Measurements from ENCODE around the gene USP15.
"Not testable (repeated sequence)": the region's sequence is repeated elsewhere in the genome, so short reads cannot be mapped to it uniquely, and the experiment has no call there.

The USP15 gene

GRCh38 chr12:62335057-62335456 lies 74.9 kb downstream of the USP15 start:
- DNase-seq, result no peak

GRCh38 chr12:62335796-62336195 lies 75.6 kb downstream of the USP15 start:
- no peak for DNase-seq

DNA sequence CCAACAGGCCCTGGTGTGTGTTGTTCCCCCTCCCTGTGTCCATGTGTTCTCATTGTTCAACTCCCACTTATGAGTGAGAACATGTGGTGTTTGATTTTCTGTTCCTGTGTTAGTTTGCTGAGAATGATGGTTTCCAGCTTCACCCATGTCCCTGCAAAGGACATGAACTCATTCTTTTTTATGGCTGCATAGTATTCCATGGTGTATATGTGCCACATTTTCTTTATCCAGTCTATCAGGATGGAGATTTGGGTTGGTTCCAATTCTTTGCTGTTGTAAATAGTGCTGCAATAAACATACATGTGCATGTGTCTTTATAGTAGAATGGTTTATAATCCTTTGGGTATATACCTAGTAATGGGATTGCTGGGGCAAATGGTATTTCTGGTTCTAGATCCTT lies 77.4 kb downstream of the USP15 start:
- not testable (repeated sequence) for DNase-seq

- not testable (repeated sequence) for DNase-seq
Observed at GRCh38 chr12:62342614-62343303, 82.6 kb downstream of the USP15 start.

DNA sequence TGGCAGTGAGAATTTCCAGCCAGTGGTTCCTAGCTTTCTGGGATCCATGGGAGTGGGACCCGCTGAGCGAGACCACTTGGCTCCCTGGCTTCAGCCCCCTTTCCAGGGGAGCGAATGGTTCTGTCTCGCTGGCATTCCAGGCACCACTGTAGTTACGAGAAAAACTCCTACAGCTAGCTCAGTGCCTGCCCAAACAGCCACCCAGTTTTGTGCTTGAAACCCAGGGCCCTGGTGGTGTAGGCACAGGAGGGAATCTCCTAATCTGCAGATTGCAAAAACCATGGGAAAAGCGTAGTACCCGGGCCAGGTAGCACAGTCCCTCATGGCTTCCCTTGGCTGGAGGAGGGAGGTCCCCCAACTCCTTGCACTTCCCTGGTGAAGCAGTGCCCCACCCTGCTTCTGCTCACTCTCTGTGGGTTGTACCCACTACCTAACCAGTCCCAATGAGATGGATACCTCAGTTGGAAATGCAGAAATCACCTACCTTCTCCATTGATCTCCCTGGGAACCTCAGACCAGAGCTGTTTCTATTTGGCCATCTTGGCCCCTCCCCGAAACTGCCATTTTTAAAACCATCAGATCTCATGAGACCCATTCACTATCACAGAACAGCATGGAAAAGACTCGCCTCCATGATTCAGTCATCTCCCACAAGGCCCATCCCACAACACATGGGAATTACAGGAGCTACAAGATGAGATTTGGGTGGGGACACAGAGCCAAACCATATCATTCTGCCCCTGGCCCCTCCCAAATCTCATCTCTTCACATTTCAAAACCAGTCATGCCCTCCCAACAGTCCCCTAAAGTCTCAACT lies 83.3 kb downstream of the USP15 start:
- not testable (repeated sequence) for DNase-seq

GRCh38 chr12:62344731-62345556 lies 84.7 kb downstream of the USP15 start:
- not testable (repeated sequence) for DNase-seq

DNA sequence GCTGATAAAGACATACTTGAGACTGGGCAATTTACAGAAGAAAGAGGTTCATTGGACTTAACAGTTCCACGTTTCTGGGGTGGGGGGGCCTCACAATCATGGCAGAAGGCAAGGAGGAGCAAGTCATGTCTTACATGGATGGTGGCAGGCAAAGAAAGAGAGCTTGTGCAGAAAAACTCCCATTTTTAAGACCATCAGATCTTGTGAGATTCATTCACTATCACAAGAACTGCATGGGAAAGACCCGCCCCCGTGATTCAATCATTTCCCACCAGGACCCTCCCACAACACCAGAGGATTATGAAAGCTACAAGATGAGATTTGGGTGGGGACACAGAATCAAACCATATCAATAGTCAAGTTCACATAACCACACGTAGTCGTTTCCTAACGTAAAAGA lies 85.5 kb downstream of the USP15 start:
- no peak for DNase-seq

DNA sequence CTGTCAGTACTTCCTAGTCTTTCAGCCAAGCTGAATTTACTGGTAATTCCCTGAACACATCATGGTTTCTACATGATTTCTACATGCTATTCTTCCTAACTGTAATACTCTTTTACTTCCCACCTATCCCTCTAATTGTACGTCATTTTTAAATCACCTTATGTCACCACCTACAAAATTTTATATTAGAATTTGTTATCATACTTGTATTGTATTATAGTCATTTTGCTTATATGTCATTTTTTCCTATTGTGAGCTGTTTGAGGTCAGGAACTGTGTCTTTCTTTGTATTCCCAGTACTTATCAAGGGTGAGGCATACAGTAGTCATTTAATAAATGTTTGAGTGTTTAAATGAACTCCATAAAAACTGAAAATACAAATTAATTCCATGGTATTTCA lies 86.6 kb downstream of the USP15 start:
- no peak for DNase-seq

DNA sequence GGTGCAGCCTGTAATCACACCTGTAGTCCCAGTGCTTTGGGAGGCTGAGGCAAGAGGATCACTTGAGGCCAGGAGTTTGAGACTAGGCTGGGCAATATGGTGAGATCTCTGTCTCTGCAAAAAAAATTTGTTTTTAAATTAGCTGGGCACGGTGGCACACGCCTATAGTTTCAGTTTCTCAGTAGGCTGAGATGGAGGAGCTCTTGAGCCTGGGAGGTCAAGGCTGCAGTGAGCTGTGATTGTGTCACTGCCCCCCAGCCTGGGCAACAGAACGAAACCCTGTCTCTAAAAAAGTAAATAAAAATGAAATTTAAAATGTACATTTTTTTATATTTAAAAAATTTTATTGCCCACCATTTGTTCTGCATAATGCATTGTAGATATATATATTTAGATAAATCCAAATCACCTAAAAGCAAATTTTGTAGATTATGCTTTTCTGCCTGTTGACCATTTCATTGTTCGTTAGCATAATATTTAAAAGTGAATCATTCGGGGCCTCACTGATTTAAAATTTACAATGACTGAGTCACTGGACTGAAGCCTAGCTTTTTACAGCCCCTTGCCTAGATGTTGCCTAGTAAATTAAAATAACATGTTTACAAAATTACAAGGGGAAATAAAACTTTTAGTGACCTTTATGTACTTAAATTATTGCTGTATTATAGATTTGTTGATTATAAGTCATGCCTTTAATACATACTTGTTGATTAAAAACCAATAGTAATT lies 87.9 kb downstream of the USP15 start:
- no peak for DNase-seq

DNA sequence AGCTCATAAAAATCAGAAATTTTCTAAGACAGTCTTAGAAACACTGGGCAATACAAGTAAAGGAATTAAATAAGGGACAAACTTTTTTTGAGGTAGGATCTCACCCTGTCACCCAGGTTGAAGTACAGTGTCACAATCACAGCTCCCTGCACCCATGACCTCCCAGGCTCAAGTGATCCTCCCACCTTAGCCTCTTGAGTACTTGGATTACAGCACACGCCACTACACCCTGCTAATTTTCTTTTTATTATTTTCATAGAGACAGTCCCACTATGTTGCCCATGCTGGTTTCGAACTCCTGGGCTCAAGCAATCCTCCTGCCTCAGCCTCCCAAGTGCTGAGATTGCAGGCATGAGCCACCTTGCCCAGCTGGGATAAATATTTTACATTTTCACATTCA lies 90.3 kb downstream of the USP15 start:
- no peak for DNase-seq

- no peak for DNase-seq
Observed at GRCh38 chr12:62351326-62351725, 91.1 kb downstream of the USP15 start.

DNA sequence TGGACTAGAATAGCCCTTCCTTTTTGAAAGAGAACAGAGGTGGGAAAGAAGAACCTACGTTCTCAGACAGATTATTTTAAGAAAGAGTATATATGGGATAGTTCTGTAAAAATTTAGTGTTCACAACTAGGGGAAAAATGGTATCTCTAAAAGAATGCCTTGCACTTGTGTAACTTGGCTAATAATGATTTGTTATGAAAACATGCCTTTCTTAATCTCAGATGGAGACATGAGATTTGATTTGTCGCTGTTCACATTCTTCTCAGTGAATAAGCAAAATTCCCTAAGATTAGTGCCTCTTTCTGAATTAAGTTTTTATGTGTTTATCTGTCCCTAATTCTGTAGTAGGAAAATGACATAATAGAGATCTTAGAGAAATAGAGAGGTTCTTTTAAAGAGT lies 100.8 kb downstream of the USP15 start:
- DNase-seq, result no peak

GRCh38 chr12:62363506-62363905 lies 103.3 kb downstream of the USP15 start:
- no peak for DNase-seq

DNA sequence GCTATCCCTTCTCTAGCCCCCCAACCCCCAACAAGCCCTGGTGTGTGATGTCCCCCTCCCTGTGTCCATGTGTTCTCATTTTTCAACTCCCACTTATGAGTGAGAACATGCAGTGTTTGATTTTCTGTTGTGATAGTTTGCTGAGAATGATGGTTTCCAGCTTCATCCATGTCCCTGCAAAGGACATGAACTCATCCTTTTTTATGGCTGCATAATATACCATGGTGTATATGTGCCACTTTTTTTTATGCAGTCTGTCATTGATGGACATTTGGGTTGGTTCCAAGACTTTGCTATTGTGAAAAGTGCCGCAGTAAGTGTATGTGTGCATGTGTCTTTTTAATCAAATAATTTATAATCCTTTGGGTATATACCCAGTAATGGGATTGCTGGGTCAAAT lies 104.5 kb downstream of the USP15 start:
- DNase-seq, result not testable (repeated sequence)

GRCh38 chr12:62365846-62366245 lies 105.6 kb downstream of the USP15 start:
- DNase-seq, result not testable (repeated sequence)

- not testable (repeated sequence) for DNase-seq
Observed at GRCh38 chr12:62368430-62369223, 108.4 kb downstream of the USP15 start.

- DNase-seq, result no peak
Observed at GRCh38 chr12:62370189-62370588, 110.0 kb downstream of the USP15 start.

GRCh38 chr12:62371661-62372060 lies 111.5 kb downstream of the USP15 start:
- no peak for DNase-seq

DNA sequence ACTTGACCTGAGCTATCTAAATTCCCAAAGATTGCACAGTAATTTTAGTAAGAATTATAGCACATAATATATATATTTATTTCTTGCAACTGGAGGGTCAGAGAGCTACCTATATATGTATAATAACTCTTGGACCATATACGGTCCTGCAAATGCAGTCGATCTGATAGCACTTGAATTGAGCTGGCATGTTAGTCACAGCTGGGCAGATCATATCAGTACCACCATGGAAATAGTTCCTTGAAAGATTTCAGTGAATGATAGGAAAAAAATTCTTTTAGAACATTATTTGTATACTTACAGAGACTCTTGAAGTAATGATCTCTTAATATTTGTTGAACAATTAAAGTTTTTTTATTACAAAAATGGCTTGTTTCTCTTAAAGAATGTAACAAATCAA lies 111.9 kb downstream of the USP15 start:
- DNase-seq, result no peak

- no peak for DNase-seq
Observed at GRCh38 chr12:62372825-62373224, 112.6 kb downstream of the USP15 start.

- no peak for DNase-seq
Observed at GRCh38 chr12:62375603-62376002, 115.4 kb downstream of the USP15 start.
